ENCODE measurements around the gene ANAPC2. TPM values are rescaled to one million over a fixed set of nuclear protein-coding genes. Genes with fewer than 3 reads are reported as not detected.

Gene ANAPC2
- total RNA-seq, 3 donors from 2014 or later (not counting 1 experiment from before 2014, with no cell fraction given) = 146 to 172 (median 171) TPM

- H3K9me3 ChIP-seq (ENCODE audit: control insufficient read depth, insufficient read depth, low read length) = no peaks in the 10 kb centered on the region
- no peak overlapping the region for H3K27ac ChIP-seq (ENCODE audit: low read length)
- H3K27me3 ChIP-seq (ENCODE audit: control insufficient read depth, insufficient read depth, low read length) = peaks cover 32% of the 10 kb centered on the region
- Mint-ChIP-seq H3K36me3 (no peaks in the 10 kb centered on the region), H3K27ac (no peak overlapping the region), H3K27me3 (ENCODE audit: low read depth in 2 of 2) (peaks cover 19 to 24% of the 10 kb centered on the region in 2 donors), H3K4me1 (peaks cover 0 to 5% of the 10 kb centered on the region in 2 donors), H3K9me3 (no peaks in the 10 kb centered on the region), H3K4me3 (peak overlapping the region; percentile 68)
- DNase-seq (peak; percentile 33 to 74), ATAC-seq (peak; percentile 75 to 87 (median 87))
- no peak for TF ChIP-seq CTCF (IDR thresholded peaks at IDR 0.05)
- no peak overlapping the region for H3K4me3 ChIP-seq (ENCODE audit: low read length)
- peaks cover 35% of the 10 kb centered on the region for H3K4me1 ChIP-seq (ENCODE audit: control insufficient read depth, insufficient read depth, low read length)
- intact Hi-C loops (cut with micrococcal nuclease) = no loop called here
- 6% methylated on average over 65 of the region's 65 CpGs for WGBS (ENCODE audit: insufficient coverage)
- H3K36me3 ChIP-seq (ENCODE audit: control insufficient read depth, insufficient read depth, low read length) = no peaks in the 10 kb centered on the region
Observed at GRCh38 chr9:137156567-137157375, 31.6 kb downstream of the ANAPC2 start.

DNA sequence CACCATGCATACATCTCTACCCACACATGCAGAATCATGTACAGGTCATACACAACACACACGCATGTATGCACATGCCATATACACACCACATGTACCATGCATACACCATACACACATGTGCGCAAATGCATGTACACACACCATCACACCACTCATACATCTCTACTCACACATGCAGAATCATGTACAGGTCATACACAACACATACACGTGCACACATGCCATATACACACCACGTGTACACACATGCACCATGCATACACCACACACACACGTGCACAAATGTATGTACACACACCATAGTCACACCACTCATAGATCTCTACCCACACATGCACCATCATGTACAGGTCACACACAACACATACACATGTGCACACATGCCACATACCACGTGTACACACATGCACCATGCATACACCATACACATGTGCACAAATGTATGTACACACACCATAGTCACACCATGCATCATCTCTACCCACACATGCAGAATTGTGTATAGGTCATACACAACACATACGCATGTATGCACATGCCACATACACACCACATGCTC is 35.4 kb downstream of the ANAPC2 start:
- DNase-seq = no peak
- no peaks in the 10 kb centered on the region for H3K9me3 ChIP-seq (ENCODE audit: control insufficient read depth, insufficient read depth, low read length)
- no peaks in the 10 kb centered on the region for H3K9me3 Mint-ChIP-seq
- no peaks in the 10 kb centered on the region for H3K36me3 ChIP-seq (ENCODE audit: control insufficient read depth, insufficient read depth, low read length)
- H3K4me3 ChIP-seq (ENCODE audit: low read length) = no peak overlapping the region
- no peak overlapping the region for H3K27ac ChIP-seq (ENCODE audit: low read length)
- 92% methylated on average over 7 of the region's 7 CpGs for WGBS (ENCODE audit: insufficient coverage)
- no peaks in the 10 kb centered on the region for H3K4me1 Mint-ChIP-seq
- TF ChIP-seq CTCF (IDR thresholded peaks at IDR 0.05) = no peak
- no peak overlapping the region for H3K27ac Mint-ChIP-seq
- ATAC-seq = peak in 1 of 3 donors; percentile 18
- H3K36me3 Mint-ChIP-seq = no peaks in the 10 kb centered on the region
- intact Hi-C loops (cut with micrococcal nuclease) = no loop called here
- no peak overlapping the region for H3K4me3 Mint-ChIP-seq
- peaks cover 9% of the 10 kb centered on the region for H3K27me3 ChIP-seq (ENCODE audit: control insufficient read depth, insufficient read depth, low read length)
- H3K4me1 ChIP-seq (ENCODE audit: control insufficient read depth, insufficient read depth, low read length) = peaks cover 25% of the 10 kb centered on the region
- H3K27me3 Mint-ChIP-seq (ENCODE audit: low read depth in 2 of 2) = peaks cover 5% of the 10 kb centered on the region in 2 donors

DNA sequence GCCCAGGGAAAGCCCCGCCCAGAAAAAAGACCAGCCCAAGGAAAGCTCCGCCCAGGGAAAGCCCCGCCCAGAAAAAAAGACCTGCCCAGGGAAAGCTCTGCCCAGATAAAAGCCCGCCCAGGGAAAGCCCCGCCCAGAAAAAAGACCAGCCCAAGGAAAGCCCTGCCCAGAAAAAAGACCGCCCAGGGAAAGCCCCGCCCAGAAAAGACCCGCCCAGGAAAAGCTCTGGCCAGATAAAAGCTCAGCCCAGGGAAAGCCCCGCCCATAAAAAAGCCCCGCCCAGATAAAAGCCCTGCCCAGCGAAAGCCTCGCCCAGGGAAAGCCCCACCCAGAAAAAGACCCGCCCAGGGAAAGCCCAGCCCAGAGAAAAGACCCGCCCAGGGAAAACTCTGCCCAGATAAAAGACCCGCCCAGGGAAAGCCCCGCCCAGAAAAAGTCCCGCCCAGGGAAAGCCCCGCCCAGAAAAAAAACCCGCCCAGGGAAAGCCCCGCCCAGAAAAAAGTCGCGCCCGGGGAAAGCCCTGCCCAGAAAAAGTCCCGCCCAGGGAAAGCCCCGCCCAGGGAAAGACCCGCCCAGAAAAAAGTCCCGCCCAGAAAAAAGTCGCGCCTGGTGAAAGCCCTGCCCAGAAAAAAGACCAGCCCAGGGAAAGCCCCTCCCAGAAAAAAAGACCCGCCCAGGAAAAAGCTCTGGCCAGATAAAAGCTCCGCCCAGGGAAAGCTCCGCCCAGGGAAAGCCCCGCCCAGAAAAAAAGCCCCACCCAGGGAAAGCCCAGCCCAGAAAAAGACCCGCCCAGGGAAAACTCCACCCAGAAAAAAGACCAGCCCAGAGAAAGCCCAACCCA is 37.5 kb downstream of the ANAPC2 start:
- no peak overlapping the region for H3K4me3 ChIP-seq (ENCODE audit: low read length)
- TF ChIP-seq CTCF (IDR thresholded peaks at IDR 0.05) = no peak
- intact Hi-C loops (cut with micrococcal nuclease) = loop anchor here (2.0 kb wide), 1 partner anchor 42 kb away; no protein-coding TSS in a partner anchor
- H3K4me1 Mint-ChIP-seq = no peaks in the 10 kb centered on the region
- H3K36me3 ChIP-seq (ENCODE audit: control insufficient read depth, insufficient read depth, low read length) = no peaks in the 10 kb centered on the region
- peaks cover 8% of the 10 kb centered on the region for H3K4me1 ChIP-seq (ENCODE audit: control insufficient read depth, insufficient read depth, low read length)
- DNase-seq (peak in 1 of 2 donors; percentile 66), ATAC-seq (peak in 2 of 3 donors; percentile 21 to 40)
- peaks cover 0 to 8% of the 10 kb centered on the region in 2 donors for H3K27me3 Mint-ChIP-seq (ENCODE audit: low read depth in 2 of 2)
- no peak overlapping the region for H3K4me3 Mint-ChIP-seq
- H3K27me3 ChIP-seq (ENCODE audit: control insufficient read depth, insufficient read depth, low read length) = no peaks in the 10 kb centered on the region
- no peaks in the 10 kb centered on the region for H3K9me3 ChIP-seq (ENCODE audit: control insufficient read depth, insufficient read depth, low read length)
- H3K9me3 Mint-ChIP-seq = no peaks in the 10 kb centered on the region
- H3K27ac ChIP-seq (ENCODE audit: low read length) = no peak overlapping the region
- no peaks in the 10 kb centered on the region for H3K36me3 Mint-ChIP-seq
- H3K27ac Mint-ChIP-seq = peak overlapping the region in 1 of 2 donors; percentile 48
- WGBS (ENCODE audit: insufficient coverage) = 27% methylated on average over 33 of the region's 34 CpGs

Data from natural killer cell (primary cell).